Esophagus (tissue), 2 donors: ENCODE data around the gene TRIM5. TPM values are rescaled to one million over a fixed set of nuclear protein-coding genes. Genes with fewer than 3 reads are reported as not detected.

Experiments used
- H3K27ac ChIP-seq, 2 donors: one replicate each; pipeline ENCODE4 v1.5.1; 2013; ENCODE audit warnings: low read depth in 2 of 2, mild to moderate bottlenecking in 2 of 2, inconsistent platforms in 1 of 2, low read length in 1 of 2, moderate library complexity in 1 of 2
- H3K27me3 ChIP-seq, 2 donors: one replicate each; pipeline ENCODE4 v1.6.1; 2013; ENCODE audit warnings: low read length in 2 of 2, control low read depth in 1 of 2, mild to moderate bottlenecking in 1 of 2; ENCODE audit not compliant: insufficient read depth in 2 of 2, control insufficient read depth in 1 of 2
- H3K36me3 ChIP-seq, 2 donors: one replicate each; pipeline ENCODE4 v1.6.1; 2013; ENCODE audit warnings: low read length in 1 of 2; ENCODE audit not compliant: control insufficient read depth in 2 of 2, insufficient read depth in 2 of 2
- H3K4me1 ChIP-seq, 2 donors: one replicate each; pipeline ENCODE4 v1.6.1; 2013; ENCODE audit warnings: low read length in 1 of 2; ENCODE audit not compliant: control insufficient read depth in 2 of 2, insufficient read depth in 2 of 2
- H3K4me3 ChIP-seq, 2 donors: one replicate each; pipeline ENCODE4 v1.5.1; 2013; ENCODE audit warnings: low read length in 2 of 2, mild to moderate bottlenecking in 2 of 2, low read depth in 1 of 2, moderate library complexity in 1 of 2
- H3K9me3 ChIP-seq, 2 donors: one replicate each; pipeline ENCODE4 v1.6.1; 2013; ENCODE audit warnings: mild to moderate bottlenecking in 2 of 2, low read depth in 1 of 2, low read length in 1 of 2, moderate library complexity in 1 of 2; ENCODE audit not compliant: control insufficient read depth in 2 of 2, insufficient read depth in 1 of 2
- WGBS, 2 donors: extraction: QIAGEN DNeasy Blood & Tissue Kit; methylation state at CpG; one replicate each; pipeline ENCODE4 v1.1.7; 2013; 5-methylcytosine and 5-hydroxymethylcytosine counted together
- polyA plus RNA-seq, 2 donors: library from polyadenylated mRNA; stranded (reverse); fragments of 200-250 nt; gene quantifications; one replicate each; pipeline ENCODE4 v1.2.3, GENCODE V29; 2013
- donor health status: healthy with polysubstance abuse.
- donor health status: Bipolar disorder and iron deficiency.

The TRIM5 gene
- polyA plus RNA-seq, 2 donors, result 5.8 to 6.7 TPM

- Histone ChIP-seq H3K4me3 (no peak overlapping the region), H3K27ac (no peak overlapping the region), H3K36me3 (peaks cover 2 to 4% of the 10 kb centered on the region in 2 donors), H3K4me1 (no peaks in the 10 kb centered on the region), H3K9me3 (no peaks in the 10 kb centered on the region), H3K27me3 (no peaks in the 10 kb centered on the region)
- WGBS, 2 donors, result 68 to 75% methylated on average over 1 of the region's 1 CpG
Measured at GRCh38 chr11:5639953-5640352, 44.9 kb downstream of the TRIM5 start.

GRCh38 chr11:5631969-5632635 is 52.8 kb downstream of the TRIM5 start:
- peaks cover 3 to 6% of the 10 kb centered on the region in 2 donors for H3K36me3 ChIP-seq
- 86 to 87% methylated on average over 5 of the region's 5 CpGs for WGBS, 2 donors
- no peaks in the 10 kb centered on the region for H3K27me3 ChIP-seq
- H3K9me3 ChIP-seq, result no peaks in the 10 kb centered on the region
- no peaks in the 10 kb centered on the region for H3K4me1 ChIP-seq
- H3K4me3 ChIP-seq, result no peak overlapping the region
- no peak overlapping the region for H3K27ac ChIP-seq

GRCh38 chr11:5631417-5631816 is 53.5 kb downstream of the TRIM5 start:
- H3K4me3 ChIP-seq, result no peak overlapping the region
- H3K9me3 ChIP-seq, result no peaks in the 10 kb centered on the region
- WGBS, 2 donors, result 82 to 85% methylated on average over 2 of the region's 2 CpGs
- no peaks in the 10 kb centered on the region for H3K27me3 ChIP-seq
- H3K36me3 ChIP-seq, result peaks cover 3 to 6% of the 10 kb centered on the region in 2 donors
- H3K27ac ChIP-seq, result no peak overlapping the region
- no peaks in the 10 kb centered on the region for H3K4me1 ChIP-seq

GRCh38 chr11:5626196-5626595 is 58.7 kb downstream of the TRIM5 start:
- H3K36me3 ChIP-seq, result no peaks in the 10 kb centered on the region
- 69 to 70% methylated on average over 5 of the region's 5 CpGs for WGBS, 2 donors
- H3K4me3 ChIP-seq, result no peak overlapping the region
- peaks cover 3 to 5% of the 10 kb centered on the region in 2 donors for H3K4me1 ChIP-seq
- H3K27me3 ChIP-seq, result no peaks in the 10 kb centered on the region
- H3K27ac ChIP-seq, result peak overlapping the region in 1 of 2 donors; percentile 16
- no peaks in the 10 kb centered on the region for H3K9me3 ChIP-seq

- Histone ChIP-seq H3K9me3 (no peaks in the 10 kb centered on the region), H3K36me3 (no peaks in the 10 kb centered on the region), H3K4me3 (peak overlapping the region; percentile 48 to 64), H3K4me1 (peaks cover 3 to 5% of the 10 kb centered on the region in 2 donors), H3K27me3 (no peaks in the 10 kb centered on the region), H3K27ac (peak overlapping the region; percentile 62 to 69)
- WGBS, 2 donors, result 12 to 22% methylated on average over 4 of the region's 4 CpGs
Measured at GRCh38 chr11:5625281-5625680, 59.6 kb downstream of the TRIM5 start.

GRCh38 chr11:5624489-5625279 is 60.2 kb downstream of the TRIM5 start, which contains the start of gene TRIM34:
Gene TRIM34 (plus strand): TSS chr11:5625001. CDS start chr11:5632332, 7,331 bp downstream.
- WGBS, 2 donors, result 13 to 14% methylated on average over 7 of the region's 7 CpGs
- Histone ChIP-seq H3K27me3 (no peaks in the 10 kb centered on the region), H3K36me3 (no peaks in the 10 kb centered on the region), H3K4me1 (peaks cover 3 to 5% of the 10 kb centered on the region in 2 donors), H3K4me3 (peak within 1 kb of the TSS; percentile 48 to 64), H3K27ac (peak within 1 kb of the TSS; percentile 62 to 69), H3K9me3 (no peaks in the 10 kb centered on the region)

GRCh38 chr11:5622802-5623201 is 62.1 kb downstream of the TRIM5 start:
- Histone ChIP-seq H3K36me3 (no peaks in the 10 kb centered on the region), H3K27ac (no peak overlapping the region), H3K4me3 (no peak overlapping the region), H3K27me3 (no peaks in the 10 kb centered on the region), H3K9me3 (no peaks in the 10 kb centered on the region), H3K4me1 (peaks cover 3 to 5% of the 10 kb centered on the region in 2 donors)
- 87 to 94% methylated on average over 3 of the region's 3 CpGs for WGBS, 2 donors

GRCh38 chr11:5621580-5621979 is 63.3 kb downstream of the TRIM5 start:
- H3K27me3 ChIP-seq, result no peaks in the 10 kb centered on the region
- H3K36me3 ChIP-seq, result no peaks in the 10 kb centered on the region
- peak overlapping the region; percentile 3 to 30 for H3K27ac ChIP-seq
- no peaks in the 10 kb centered on the region for H3K9me3 ChIP-seq
- H3K4me1 ChIP-seq, result peaks cover 3 to 5% of the 10 kb centered on the region in 2 donors
- H3K4me3 ChIP-seq, result no peak overlapping the region

- Histone ChIP-seq H3K4me1 (peaks cover 3 to 4% of the 10 kb centered on the region in 2 donors), H3K27ac (peak overlapping the region; percentile 69 to 92), H3K9me3 (no peaks in the 10 kb centered on the region), H3K36me3 (no peaks in the 10 kb centered on the region), H3K4me3 (peak overlapping the region in 1 of 2 donors; percentile 11), H3K27me3 (no peaks in the 10 kb centered on the region)
- WGBS, 2 donors, result 24 to 29% methylated on average over 3 of the region's 3 CpGs
Measured at GRCh38 chr11:5620651-5621521, 64.0 kb downstream of the TRIM5 start.
